GM08714 (cell line): ENCODE results near the gene LMNTD2.

Experiments used
- H3K4me3 ChIP-seq: fragments of 200-500 bp; sonication (Bioruptor generic); 2 replicates; pipeline ENCODE4 v1.5.1; 2014; ENCODE audit warnings: mild to moderate bottlenecking, low read length, inconsistent platforms
- ZNF274 ChIP-seq: IDR thresholded peaks from 2 replicates; pipeline ENCODE4 v1.6.1; 2012; ENCODE audit warnings: mild to moderate bottlenecking, low read depth, low read length

The LMNTD2 gene, protein sequence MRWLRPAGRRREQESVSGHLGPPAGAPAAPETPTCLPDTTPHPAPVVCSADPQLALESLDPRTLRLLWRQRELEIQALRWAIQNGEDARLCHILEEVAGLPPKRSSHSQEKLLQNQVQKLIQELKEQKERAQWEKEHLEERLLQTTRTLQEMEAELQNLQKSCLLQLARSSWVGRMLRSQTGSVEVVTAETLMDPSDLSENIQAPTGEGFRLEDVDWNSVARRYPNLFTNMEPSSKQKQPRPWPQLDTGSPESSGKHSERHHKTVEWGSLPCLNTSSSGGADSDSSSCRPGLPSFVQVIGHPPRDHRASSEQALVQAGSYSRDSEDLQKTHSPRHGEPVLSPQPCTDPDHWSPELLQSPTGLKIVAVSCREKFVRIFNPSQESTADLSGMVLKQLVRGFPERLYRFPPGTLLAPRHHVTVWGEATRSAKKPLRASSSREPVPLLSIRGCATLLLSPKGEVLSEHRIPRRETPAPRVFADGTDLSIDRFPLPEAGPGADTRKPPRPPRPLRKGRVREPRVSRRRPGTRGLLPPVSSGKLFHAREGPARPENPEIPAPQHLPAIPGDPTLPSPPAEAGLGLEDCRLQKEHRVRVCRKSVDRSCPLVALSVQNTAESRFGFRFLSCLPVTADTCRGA

DNA sequence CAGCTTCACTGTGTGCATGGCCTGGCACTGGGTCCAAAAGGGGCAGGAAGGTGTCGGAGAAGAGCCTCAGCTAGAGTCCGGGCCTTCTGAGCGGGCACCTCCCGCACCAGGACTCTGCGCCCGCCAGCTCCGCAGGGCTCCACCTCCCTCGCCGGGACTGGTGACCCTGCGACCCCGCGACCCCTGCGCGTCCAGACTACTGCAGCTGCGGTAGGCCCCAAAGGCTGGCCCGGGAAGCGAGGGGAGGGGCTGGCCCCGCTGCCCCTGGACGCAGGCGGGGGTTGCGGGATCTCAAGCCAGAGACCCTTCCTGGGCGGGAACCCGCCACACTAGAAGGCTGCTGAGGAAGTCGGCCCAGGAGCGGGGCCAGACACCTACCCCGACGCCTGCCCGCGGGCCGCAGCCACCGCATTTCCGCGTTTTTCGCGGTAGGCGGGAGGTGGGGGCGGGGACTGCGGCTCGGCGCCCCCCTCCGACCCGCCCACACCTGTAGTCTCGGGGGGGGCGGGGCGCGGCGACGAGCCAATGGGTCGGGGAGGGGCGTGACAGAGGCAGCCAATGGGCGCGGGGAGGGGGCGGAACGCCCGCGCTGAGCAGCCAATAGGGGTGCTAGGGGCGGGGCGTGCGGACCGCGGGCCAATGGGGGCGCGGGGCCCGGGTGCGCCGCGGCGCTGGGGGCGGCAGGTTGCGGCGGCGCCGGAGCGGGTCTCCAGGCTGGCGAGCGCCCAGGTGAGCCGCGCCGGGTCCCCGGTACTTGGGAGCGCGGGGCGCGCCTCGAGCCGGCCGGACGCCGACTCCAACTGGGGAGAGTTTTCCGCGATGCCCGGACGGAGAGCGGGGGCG is at the start of gene LMNTD2, which contains the start of gene RASSF7:
Gene LMNTD2, minus strand, starts transcription at position 434 of the 843 bp plus-strand sequence. Its CDS starts 22 bp downstream, at position 412.
Gene RASSF7, plus strand, starts transcription at position 666 of the 843 bp plus-strand sequence. CDS start 799 bp downstream, outside the sequence.
- H3K4me3 ChIP-seq, result peak within 1 kb of the TSS; percentile 91
- no peak for TF ChIP-seq ZNF274

DNA sequence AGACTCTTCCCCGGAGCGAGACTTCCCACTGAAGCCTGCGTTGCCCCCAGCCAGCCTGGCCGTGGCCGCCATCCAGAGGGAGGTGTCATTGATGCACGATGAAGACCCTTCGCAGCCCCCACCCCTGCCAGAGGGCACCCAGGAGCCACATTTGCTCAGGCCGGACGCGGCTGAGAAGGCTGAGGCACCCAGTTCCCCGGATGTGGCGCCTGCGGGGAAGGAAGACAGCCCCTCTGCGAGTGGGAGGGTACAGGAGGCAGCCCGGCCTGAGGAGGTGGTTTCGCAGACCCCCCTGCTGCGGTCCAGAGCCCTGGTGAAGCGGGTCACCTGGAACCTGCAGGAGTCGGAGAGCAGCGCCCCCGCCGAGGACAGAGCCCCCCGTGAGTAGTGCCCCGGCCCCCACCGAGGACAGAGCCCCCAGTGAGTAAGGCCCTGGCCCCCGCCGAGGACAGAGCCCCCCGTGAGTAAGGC is 48.8 kb upstream of the LMNTD2 start:
- no peak for TF ChIP-seq ZNF274
- H3K4me3 ChIP-seq, result no peak overlapping the region

DNA sequence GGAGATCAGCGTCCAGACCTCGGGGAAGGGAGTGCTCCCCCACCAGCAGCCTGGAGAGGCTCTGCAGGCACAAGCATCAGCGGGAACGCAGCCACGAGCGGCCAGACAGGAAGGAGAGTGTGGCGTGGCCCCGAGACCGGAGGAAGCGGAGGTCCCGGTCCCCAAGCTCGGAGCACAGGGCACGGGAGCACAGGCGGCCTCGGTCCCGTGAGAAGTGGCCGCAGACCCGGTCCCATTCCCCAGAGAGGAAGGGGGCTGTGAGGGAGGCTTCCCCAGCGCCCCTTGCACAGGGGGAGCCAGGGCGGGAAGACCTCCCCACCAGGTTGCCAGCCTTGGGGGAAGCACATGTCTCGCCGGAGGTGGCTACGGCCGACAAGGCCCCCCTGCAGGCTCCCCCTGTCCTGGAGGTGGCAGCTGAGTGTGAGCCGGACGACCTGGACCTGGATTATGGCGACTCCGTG is 48.3 kb upstream of the LMNTD2 start:
- no peak for TF ChIP-seq ZNF274
- H3K4me3 ChIP-seq, result no peak overlapping the region

DNA sequence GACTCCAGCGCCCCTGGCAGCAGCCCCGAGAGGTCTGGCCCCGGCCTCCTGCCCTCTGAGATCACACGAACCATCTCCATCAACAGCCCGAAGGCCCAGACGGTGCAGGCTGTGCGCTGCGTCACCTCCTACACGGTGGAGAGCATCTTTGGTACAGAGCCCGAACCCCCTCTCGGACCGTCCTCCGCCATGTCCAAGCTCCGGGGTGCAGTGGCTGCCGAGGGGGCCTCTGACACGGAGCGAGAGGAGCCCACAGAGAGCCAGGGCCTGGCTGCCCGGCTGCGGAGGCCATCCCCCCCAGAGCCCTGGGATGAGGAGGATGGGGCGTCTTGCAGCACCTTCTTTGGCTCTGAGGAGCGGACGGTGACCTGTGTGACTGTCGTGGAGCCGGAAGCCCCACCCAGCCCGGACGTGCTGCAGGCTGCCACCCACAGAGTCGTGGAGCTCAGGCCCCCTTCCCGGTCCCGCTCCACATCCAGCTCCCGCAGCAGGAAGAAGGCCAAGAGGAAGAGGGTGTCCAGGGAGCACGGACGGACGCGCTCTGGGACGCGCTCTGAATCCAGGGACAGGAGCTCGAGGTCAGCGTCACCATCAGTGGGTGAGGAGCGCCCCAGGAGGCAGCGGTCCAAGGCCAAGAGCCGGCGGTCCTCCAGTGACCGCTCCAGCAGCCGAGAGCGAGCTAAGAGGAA is 47.6 kb upstream of the LMNTD2 start:
- H3K4me3 ChIP-seq, result no peak overlapping the region
- no peak for TF ChIP-seq ZNF274

DNA sequence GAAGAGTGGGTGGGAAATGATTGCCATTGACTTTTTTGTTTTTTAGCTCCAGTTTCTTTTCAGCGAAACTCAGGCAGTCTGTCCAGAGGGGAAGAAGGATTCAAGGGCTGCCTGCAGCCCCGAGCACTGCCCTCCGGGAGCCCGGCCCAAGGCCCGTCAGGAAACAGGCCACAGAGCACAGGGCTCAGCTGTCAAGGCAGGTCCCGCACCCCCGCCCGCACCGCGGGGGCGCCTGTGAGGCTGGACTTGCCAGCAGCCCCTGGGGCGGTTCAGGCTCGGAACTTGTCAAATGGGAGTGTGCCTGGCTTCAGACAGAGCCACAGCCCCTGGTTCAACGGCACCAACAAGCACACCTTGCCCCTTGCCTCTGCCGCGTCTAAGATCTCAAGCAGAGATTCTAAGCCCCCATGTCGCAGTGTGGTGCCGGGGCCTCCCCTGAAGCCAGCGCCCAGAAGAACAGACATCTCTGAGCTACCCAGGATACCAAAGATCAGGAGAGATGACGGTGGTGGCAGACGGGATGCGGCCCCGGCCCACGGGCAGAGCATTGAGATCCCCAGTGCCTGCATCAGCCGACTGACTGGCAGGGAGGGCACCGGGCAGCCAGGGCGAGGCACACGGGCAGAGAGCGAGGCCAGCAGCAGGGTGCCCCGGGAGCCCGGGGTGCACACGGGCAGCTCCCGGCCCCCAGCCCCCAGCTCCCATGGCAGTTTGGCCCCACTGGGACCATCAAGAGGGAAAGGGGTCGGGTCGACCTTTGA is 46.7 kb upstream of the LMNTD2 start:
- no peak overlapping the region for H3K4me3 ChIP-seq
- TF ChIP-seq ZNF274, result no peak

DNA sequence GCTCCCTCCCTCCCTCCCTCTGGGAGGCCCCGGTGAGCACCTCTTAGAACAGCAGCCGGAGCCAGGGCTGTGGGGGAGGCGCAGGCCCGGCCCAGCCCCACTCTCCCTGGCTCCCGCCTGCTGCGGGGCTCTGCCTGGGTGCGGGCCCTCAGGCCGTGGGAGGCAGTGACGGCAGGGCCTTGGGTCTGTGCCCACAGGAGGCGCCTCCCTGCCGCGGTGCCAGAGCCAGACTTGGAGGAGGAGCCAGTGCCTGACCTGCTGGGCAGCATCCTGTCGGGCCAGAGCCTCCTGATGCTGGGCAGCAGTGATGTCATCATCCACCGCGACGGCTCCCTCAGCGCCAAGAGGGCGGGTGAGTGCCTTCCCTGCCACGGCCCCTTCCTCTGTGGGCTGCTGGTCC is 45.7 kb upstream of the LMNTD2 start:
- no peak overlapping the region for H3K4me3 ChIP-seq

DNA sequence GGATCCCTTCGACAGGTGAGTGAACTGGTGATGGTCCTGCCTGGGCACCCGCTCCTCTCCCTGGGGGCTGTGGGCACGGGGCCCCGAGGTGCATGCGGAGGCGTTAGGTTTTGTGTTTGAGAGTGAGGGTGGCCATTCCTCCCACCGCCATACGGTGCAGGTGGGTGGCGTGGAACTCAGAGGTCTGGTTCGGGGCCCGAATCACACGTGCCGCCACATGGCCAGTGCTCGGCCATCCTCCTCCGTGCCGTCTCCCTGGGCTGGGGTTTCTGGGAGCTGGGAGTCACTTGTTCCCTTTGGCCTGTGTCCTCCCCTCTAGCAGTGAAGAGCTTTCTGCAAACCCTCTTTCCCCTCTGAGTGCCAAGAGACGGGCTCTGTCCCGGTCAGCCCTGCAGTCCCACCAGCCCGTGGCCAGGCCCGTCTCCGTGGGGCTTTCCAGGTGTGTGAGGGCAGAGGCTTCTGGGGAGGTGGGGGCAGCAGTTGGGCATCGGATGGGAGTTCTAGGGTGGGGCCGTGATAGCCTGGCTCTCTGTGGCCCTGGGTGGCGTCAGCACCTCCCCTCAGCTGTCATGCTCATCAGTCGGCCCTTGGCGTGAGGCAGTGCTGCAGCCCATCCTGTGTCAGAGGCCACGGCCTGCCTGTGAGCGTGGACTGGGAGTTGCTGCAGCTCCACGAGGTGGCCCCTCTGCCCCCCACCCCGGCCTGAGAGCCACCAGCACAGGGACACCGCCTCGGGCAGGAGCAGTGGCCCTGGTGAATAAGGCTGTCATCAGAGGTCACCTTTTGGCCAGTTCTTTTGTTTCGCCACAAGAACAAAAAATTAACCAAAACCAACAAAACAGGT is 45.0 kb upstream of the LMNTD2 start:
- no peak overlapping the region for H3K4me3 ChIP-seq
- no peak for TF ChIP-seq ZNF274

More for the DNA sequence above, 45.7 kb upstream of the LMNTD2 start:
- no peak for TF ChIP-seq ZNF274

DNA sequence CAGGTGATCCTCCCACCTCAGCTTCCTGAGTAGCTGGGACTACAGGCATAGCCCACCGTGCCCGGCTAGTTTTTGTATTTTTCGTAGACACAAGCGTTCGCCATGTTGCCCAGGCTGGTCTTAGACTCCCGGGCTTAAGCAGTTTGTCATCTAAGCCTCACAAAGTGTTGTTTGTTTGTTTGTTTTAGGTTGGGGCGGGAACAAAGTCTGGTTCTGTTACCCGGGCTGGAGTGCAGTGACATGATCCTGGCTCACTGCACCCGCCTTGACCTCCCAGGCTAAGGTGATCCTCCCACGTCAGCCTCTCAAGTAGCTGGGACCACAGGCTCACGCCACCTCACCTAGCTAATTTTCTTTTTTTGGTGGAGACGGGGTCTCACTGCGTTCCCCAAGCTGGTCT is 42.6 kb upstream of the LMNTD2 start:
- TF ChIP-seq ZNF274, result no peak

DNA sequence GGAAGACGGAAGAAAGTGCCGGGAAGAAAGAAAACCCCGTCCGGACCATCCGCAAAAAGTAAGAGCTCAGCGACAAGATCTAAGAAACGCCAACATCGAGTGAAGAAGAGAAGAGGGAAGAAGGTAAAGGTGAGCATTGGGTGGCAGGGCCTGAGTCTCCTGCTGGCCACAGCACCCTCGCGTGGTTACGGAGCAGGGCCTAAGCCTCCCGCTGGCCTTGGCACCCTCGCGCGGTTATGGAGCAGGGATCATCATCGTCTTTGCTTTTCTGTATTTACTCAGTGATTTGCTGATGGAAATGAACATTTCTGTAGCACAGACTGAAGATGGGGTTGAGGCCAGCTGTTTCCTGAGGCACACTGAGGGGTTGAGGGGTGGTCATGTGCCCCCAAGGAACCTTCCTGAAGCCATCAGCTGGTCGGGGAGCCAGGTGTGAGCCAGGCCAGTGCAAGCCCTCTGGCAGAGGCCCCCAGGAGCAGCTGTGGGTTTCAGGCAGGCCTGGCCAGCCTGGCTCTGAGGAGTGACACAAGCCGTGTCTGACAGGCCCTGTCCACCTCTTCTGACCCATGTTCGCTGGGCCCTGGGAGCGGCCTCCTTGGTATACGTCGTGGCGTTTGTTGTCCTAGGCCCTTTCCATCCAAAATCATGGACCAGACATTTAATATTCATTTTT is 41.2 kb upstream of the LMNTD2 start:
- no peak overlapping the region for H3K4me3 ChIP-seq
- TF ChIP-seq ZNF274, result no peak

More for the DNA sequence above, 42.6 kb upstream of the LMNTD2 start:
- no peak overlapping the region for H3K4me3 ChIP-seq

DNA sequence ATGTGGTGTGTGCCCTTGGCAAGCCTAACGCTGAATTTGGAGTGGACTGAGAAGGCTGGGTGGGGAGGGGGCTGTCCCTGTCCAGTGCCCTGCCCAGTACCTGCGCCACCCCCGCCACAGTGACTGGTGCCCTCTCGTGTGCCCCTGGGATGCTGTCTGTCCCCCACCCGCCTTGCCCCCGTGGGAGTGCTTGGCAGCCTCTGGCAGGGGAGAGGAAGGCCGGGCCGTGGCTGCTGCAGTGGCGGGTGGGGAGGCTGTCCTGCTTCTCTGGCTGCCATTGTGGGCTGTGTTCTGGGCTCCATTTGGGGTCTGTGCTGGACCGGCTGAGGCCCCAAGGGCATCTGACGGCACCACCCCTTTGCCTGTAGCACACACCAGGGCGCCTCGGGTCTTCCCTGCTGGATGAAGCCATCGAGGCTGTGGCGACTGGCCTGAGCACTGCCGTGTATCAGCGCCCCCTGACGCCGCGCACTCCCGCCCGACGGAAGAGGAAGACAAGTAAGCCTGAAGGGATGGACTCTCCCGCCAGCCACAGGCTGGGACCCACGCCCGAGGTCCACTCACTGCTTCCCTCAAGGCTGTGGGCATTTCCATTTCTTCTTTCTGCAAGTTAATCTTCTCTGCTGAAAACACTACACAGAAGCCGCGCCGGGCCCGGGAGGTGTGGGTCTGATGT is 37.6 kb upstream of the LMNTD2 start:
- TF ChIP-seq ZNF274, result no peak
- no peak overlapping the region for H3K4me3 ChIP-seq

DNA sequence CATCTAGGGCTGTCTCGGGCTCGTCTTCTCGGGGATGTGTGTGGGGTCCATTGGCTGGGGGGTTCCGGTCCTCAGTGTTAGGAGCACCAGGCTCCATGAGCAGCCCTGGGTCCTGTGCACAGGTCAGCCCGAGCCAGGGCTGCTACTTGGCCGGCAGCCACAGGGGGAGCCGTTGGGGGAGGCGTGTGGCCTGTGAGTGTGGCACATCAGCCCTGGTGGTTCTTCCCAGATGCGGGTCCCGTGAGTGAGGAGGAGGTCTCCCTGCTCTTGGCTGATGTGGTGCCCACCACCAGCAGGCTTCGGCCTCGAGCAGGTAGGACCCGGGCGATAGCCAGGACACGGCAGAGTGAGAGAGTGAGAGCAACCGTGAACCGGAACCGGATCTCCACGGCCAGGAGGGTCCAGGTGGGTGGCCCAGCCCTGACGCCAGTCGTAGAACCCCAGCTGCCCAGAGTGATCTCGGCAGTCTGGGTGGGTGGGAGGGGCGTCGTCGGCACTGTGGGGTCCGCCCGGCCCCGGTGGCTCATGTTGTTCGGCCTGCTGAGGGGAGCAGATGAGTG is 36.7 kb upstream of the LMNTD2 start:
- TF ChIP-seq ZNF274, result no peak
- no peak overlapping the region for H3K4me3 ChIP-seq
